Mesothelial cell of epicardium (in vitro differentiated cells): ENCODE measurements around the gene SOX5. TPM values are rescaled to one million over a fixed set of nuclear protein-coding genes. Genes with fewer than 3 reads are reported as not detected.

Experiments
- DNase-seq, 2 experiments: peaks; one replicate each; pipeline ENCODE4 v3.0.0; 2021; ENCODE audit warnings: low spot score in 2 of 2; ENCODE audit not compliant: unreplicated experiment in 2 of 2
- H3K27ac Mint-ChIP-seq: 2 replicates; pipeline ENCODE4 v1.8.0; 2021; ENCODE audit warnings: mixed read lengths
- H3K27me3 Mint-ChIP-seq: 2 replicates; pipeline ENCODE4 v1.8.0; 2021; ENCODE audit warnings: low read depth, mixed read lengths
- H3K36me3 Mint-ChIP-seq: 2 replicates; pipeline ENCODE4 v1.8.0; 2021; ENCODE audit warnings: mixed read lengths
- H3K4me1 Mint-ChIP-seq: 2 replicates; pipeline ENCODE4 v1.8.0; 2021; ENCODE audit warnings: mixed read lengths
- H3K4me3 Mint-ChIP-seq: 2 replicates; pipeline ENCODE4 v1.8.0; 2021; ENCODE audit warnings: mild to moderate bottlenecking, moderate library complexity, mixed read lengths
- H3K9me3 Mint-ChIP-seq: 2 replicates; pipeline ENCODE4 v1.8.0; 2021; ENCODE audit warnings: mixed read lengths
- CTCF ChIP-seq: fragments of 200-600 bp; sonication (generic); IDR thresholded peaks from one replicate; pipeline ENCODE4 v1.5.0; 2021; ENCODE audit warnings: antibody characterized with exemption; ENCODE audit not compliant: unreplicated experiment
- total RNA-seq: library from RNA; stranded (reverse); gene quantifications from 3 replicates; pipeline ENCODE4 v1.2.1, GENCODE V29; 2021

Gene SOX5
- total RNA-seq, 1 donor from 2014 or later = 18.4 TPM

- peaks cover 1% of the 10 kb centered on the region for H3K4me1 Mint-ChIP-seq
- peaks cover 1% of the 10 kb centered on the region for H3K27me3 Mint-ChIP-seq
- H3K4me3 Mint-ChIP-seq = no peak overlapping the region
- no peak for DNase-seq
- no peak overlapping the region for H3K27ac Mint-ChIP-seq
- peak; percentile 39 for TF ChIP-seq CTCF
- no peaks in the 10 kb centered on the region for H3K9me3 Mint-ChIP-seq
- H3K36me3 Mint-ChIP-seq = no peaks in the 10 kb centered on the region
These were observed 2.1 kb downstream of the SOX5 start for GRCh38 chr12:23947395-23947794.

- Mint-ChIP-seq H3K9me3 (no peaks in the 10 kb centered on the region), H3K27ac (no peak overlapping the region), H3K4me3 (no peak overlapping the region), H3K36me3 (no peaks in the 10 kb centered on the region), H3K4me1 (peaks cover 1% of the 10 kb centered on the region), H3K27me3 (peaks cover 1% of the 10 kb centered on the region)
- no peak for DNase-seq
- TF ChIP-seq CTCF = no peak
These were observed 4.2 kb downstream of the SOX5 start for GRCh38 chr12:23945249-23945648.

- H3K36me3 Mint-ChIP-seq = no peaks in the 10 kb centered on the region
- no peaks in the 10 kb centered on the region for H3K9me3 Mint-ChIP-seq
- H3K27ac Mint-ChIP-seq = no peak overlapping the region
- DNase-seq = no peak
- H3K4me1 Mint-ChIP-seq = peaks cover 1% of the 10 kb centered on the region
- peaks cover 1% of the 10 kb centered on the region for H3K27me3 Mint-ChIP-seq
- no peak for TF ChIP-seq CTCF
- H3K4me3 Mint-ChIP-seq = no peak overlapping the region
These were observed 5.4 kb downstream of the SOX5 start for GRCh38 chr12:23944067-23944466.

GRCh38 chr12:23942841-23943240 is 6.6 kb downstream of the SOX5 start:
- no peak overlapping the region for H3K27ac Mint-ChIP-seq
- H3K4me3 Mint-ChIP-seq = no peak overlapping the region
- no peak for TF ChIP-seq CTCF
- no peak for DNase-seq
- no peaks in the 10 kb centered on the region for H3K9me3 Mint-ChIP-seq
- no peaks in the 10 kb centered on the region for H3K36me3 Mint-ChIP-seq
- H3K4me1 Mint-ChIP-seq = peaks cover 1% of the 10 kb centered on the region
- H3K27me3 Mint-ChIP-seq = peaks cover 1% of the 10 kb centered on the region

- no peak overlapping the region for H3K27ac Mint-ChIP-seq
- peaks cover 1% of the 10 kb centered on the region for H3K4me1 Mint-ChIP-seq
- no peak for TF ChIP-seq CTCF
- no peak for DNase-seq
- H3K9me3 Mint-ChIP-seq = no peaks in the 10 kb centered on the region
- no peaks in the 10 kb centered on the region for H3K27me3 Mint-ChIP-seq
- H3K36me3 Mint-ChIP-seq = no peaks in the 10 kb centered on the region
- H3K4me3 Mint-ChIP-seq = no peak overlapping the region
These were observed 7.7 kb downstream of the SOX5 start for GRCh38 chr12:23941780-23942179.

GRCh38 chr12:23938422-23938821 is 11.0 kb downstream of the SOX5 start:
- no peaks in the 10 kb centered on the region for H3K27me3 Mint-ChIP-seq
- TF ChIP-seq CTCF = no peak
- no peaks in the 10 kb centered on the region for H3K36me3 Mint-ChIP-seq
- no peak for DNase-seq
- H3K27ac Mint-ChIP-seq = no peak overlapping the region
- no peaks in the 10 kb centered on the region for H3K9me3 Mint-ChIP-seq
- no peak overlapping the region for H3K4me3 Mint-ChIP-seq
- no peaks in the 10 kb centered on the region for H3K4me1 Mint-ChIP-seq
